Naive thymus-derived CD4-positive, alpha-beta T cell (primary cell): ENCODE data around the gene EFL1. TPM values are rescaled to one million over a fixed set of nuclear protein-coding genes. Genes with fewer than 3 reads are reported as not detected.
A peak's percentile ranks its signal among the peaks of the same experiment; 100 is the strongest.
"Not testable (repeated sequence)": the region's sequence is repeated elsewhere in the genome, so short reads cannot be mapped to it uniquely, and the experiment has no call there.

ENCODE experiments used
- ATAC-seq: fragments of 150-1000 bp; cut with Tn5 transposase; 2 replicates; pipeline ENCODE4 v1.10.0; 2021; ENCODE audit warnings: mild to moderate bottlenecking, moderate library complexity
- CTCF ChIA-PET: fragments of 350-600 bp; sonication (Branson Sonifier 250); formaldehyde crosslinking; loops from one replicate; lab custom pipeline; 2021; ENCODE audit warnings: antibody characterized with exemption; lab: Charles Lee
- POLR2A ChIA-PET: fragments of 350-600 bp; sonication (Branson Sonifier 250); formaldehyde crosslinking; loops from one replicate; lab custom pipeline; 2021; ENCODE audit warnings: antibody characterized with exemption, inconsistent platforms; lab: Charles Lee
- DNase-seq, 9 donors: peaks; one replicate each; pipeline versions ENCODE4 v3.0.0 to v3.0.0-alpha.2; 2020 to 2022; ENCODE audit warnings: mixed read lengths in 1 of 9
- H3K27ac ChIP-seq: one replicate; pipeline ENCODE4 v1.7.0; 2013; ENCODE audit warnings: mild to moderate bottlenecking, low read depth, low read length, moderate library complexity
- H3K27me3 ChIP-seq, 2 donors: one replicate each; pipeline ENCODE4 v1.7.0; 2013; ENCODE audit warnings: low read length in 2 of 2, mild to moderate bottlenecking in 2 of 2, moderate library complexity in 2 of 2; ENCODE audit not compliant: control insufficient read depth in 2 of 2, insufficient read depth in 2 of 2
- H3K36me3 ChIP-seq, 3 experiments: 1 replicate in 2 of 3; 2 replicates in 1 of 3; pipeline ENCODE4 v1.7.0; 2013; ENCODE audit warnings: low read length in 3 of 3, mild to moderate bottlenecking in 3 of 3, moderate library complexity in 1 of 3; ENCODE audit not compliant: insufficient read depth in 3 of 3, control insufficient read depth in 2 of 3
- H3K4me1 ChIP-seq, 2 donors: one replicate each; pipeline ENCODE4 v1.7.0; 2013; ENCODE audit warnings: low read length in 2 of 2, mild to moderate bottlenecking in 2 of 2, moderate library complexity in 1 of 2; ENCODE audit not compliant: control insufficient read depth in 2 of 2, insufficient read depth in 2 of 2
- H3K4me3 ChIP-seq: 2 replicates; pipeline ENCODE4 v1.7.0; 2013; ENCODE audit warnings: mild to moderate bottlenecking, low read length
- H3K9me3 ChIP-seq, 3 experiments: 1 replicate in 2 of 3; 2 replicates in 1 of 3; pipeline ENCODE4 v1.7.0; 2013; ENCODE audit warnings: low read length in 3 of 3; ENCODE audit not compliant: control insufficient read depth in 2 of 3
- H3K27ac Mint-ChIP-seq, 9 donors: one replicate each; pipeline ENCODE4 v1.8.0; 2020 to 2022; ENCODE audit warnings: mixed read lengths in 9 of 9, mild to moderate bottlenecking in 8 of 9, moderate library complexity in 5 of 9, inconsistent platforms in 2 of 9
- H3K27me3 Mint-ChIP-seq, 5 donors: one replicate each; pipeline ENCODE4 v1.8.0; 2021 to 2022; ENCODE audit warnings: mixed read lengths in 5 of 5, mild to moderate bottlenecking in 1 of 5
- H3K36me3 Mint-ChIP-seq, 5 donors: one replicate each; pipeline ENCODE4 v1.8.0; 2020 to 2022; ENCODE audit warnings: mixed read lengths in 5 of 5, mild to moderate bottlenecking in 3 of 5, inconsistent platforms in 1 of 5
- H3K4me1 Mint-ChIP-seq, 7 donors: one replicate each; pipeline ENCODE4 v1.8.0; 2020 to 2022; ENCODE audit warnings: mixed read lengths in 7 of 7, mild to moderate bottlenecking in 3 of 7, inconsistent platforms in 1 of 7
- H3K4me3 Mint-ChIP-seq, 10 donors: one replicate each; pipeline ENCODE4 v1.8.0; 2020 to 2022; ENCODE audit warnings: mild to moderate bottlenecking in 10 of 10, mixed read lengths in 10 of 10, moderate library complexity in 6 of 10, inconsistent platforms in 2 of 10
- H3K9me3 Mint-ChIP-seq, 11 donors: one replicate each; pipeline ENCODE4 v1.8.0; 2020 to 2022; ENCODE audit warnings: mixed read lengths in 11 of 11, mild to moderate bottlenecking in 4 of 11, inconsistent platforms in 1 of 11, moderate library complexity in 1 of 11
- intact Hi-C, 2 donors: fragments of 100-400 bp; cut with micrococcal nuclease; formaldehyde crosslinking; loops; one replicate each; pipeline ENCODE4 v1.15.1; 2023
- polyA plus RNA-seq, 2 donors: library from polyadenylated mRNA; unstranded; fragments of 300-500 nt; fragmentation: Illumina TruSeq; gene quantifications; one replicate each; pipeline ENCODE4 v1.2.3, GENCODE V29; 2021
- total RNA-seq, 6 experiments: library from RNA in 5 of 6; stranded (reverse) in 5 of 6; gene quantifications; 1 replicate in 5 of 6; 2 replicates in 1 of 6; pipeline ENCODE4 v1.2.3 and lab custom pipeline; 2021 to 2026

EFL1 gene
- total and polyA plus RNA-seq, 7 experiments from 2014 or later = 9.9 to 27.5 (median 16.6) TPM

DNA sequence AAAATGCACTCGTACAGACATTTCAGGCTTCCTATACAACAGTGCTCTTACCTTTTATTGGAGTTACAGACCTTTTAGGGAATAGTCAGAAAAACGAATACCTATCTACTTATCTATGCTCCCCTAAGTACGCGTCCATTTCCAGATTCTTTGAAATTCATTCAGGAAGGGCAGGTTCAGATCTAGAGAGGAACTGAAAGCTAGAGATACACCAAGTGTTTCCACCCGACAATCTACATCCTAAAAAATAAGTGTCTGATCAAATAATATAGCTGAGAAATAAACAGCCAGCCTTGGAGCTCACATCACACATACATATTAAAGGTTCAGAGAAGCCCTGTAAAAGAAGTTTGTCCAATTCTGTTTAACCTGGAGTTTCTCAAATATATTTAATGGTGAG lies 18.9 kb downstream of the EFL1 start:
- POLR2A ChIA-PET = not testable (repeated sequence)

DNA sequence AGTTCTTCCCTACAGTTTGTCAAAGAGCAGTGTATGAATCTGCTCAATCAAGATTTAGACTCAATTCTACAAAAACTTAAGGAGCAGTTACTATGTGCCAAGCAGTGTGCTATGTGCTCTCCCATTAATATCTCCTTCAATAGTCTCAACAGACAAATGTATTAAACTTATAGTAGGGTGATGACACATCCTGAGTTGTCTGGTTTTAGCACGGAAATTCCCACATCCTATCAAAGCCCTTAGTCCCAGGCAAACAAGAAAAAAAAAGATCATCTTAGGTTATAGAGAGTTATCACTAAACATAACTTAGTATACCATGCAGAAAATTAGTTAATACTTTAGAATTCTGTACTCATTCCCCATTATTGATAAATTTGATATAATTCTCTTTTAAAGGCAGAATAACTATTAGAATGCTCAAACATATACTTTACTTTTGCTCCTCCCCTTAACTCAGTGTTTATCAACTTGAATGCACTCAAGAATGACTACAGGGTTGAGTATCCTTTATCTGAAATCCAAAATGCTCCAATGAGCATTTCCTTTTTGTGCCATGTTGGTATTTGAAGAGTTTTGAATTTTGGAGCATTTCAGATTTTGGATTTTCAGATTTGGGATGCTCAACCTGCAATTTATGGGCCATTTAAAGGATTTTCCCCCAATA lies 20.6 kb downstream of the EFL1 start:
- H3K27me3 ChIP-seq, CTCF ChIA-PET, intact Hi-C loops, POLR2A ChIA-PET, DNase-seq, H3K9me3 Mint-ChIP-seq, H3K9me3 ChIP-seq, H3K4me1 ChIP-seq, H3K27ac Mint-ChIP-seq, H3K4me3 ChIP-seq, H3K27me3 Mint-ChIP-seq, H3K27ac ChIP-seq, ATAC-seq: not testable (repeated sequence)
- Mint-ChIP-seq H3K4me1 (peaks cover 5 to 22% (median 11%) of the 10 kb centered on the region in 7 donors), H3K36me3 (peaks cover 24 to 58% (median 34%) of the 10 kb centered on the region in 5 donors), H3K4me3 (peak overlapping the region in 1 of 10 donors; percentile 27)
- H3K36me3 ChIP-seq = peaks cover 0 to 24% (median 4%) of the 10 kb centered on the region in 3 experiments

More for the DNA sequence above, 18.9 kb downstream of the EFL1 start:
- ATAC-seq, CTCF ChIA-PET, H3K4me3 ChIP-seq, H3K9me3 ChIP-seq, H3K4me1 ChIP-seq, DNase-seq, H3K9me3 Mint-ChIP-seq, H3K27me3 Mint-ChIP-seq, H3K27ac ChIP-seq, intact Hi-C loops, H3K4me3 Mint-ChIP-seq, H3K27ac Mint-ChIP-seq, H3K27me3 ChIP-seq: not testable (repeated sequence)
- H3K4me1 Mint-ChIP-seq = peaks cover 6 to 23% (median 11%) of the 10 kb centered on the region in 7 donors
- H3K36me3 ChIP-seq = peaks cover 0 to 21% (median 4%) of the 10 kb centered on the region in 3 experiments
- peaks cover 24 to 57% (median 30%) of the 10 kb centered on the region in 5 donors for H3K36me3 Mint-ChIP-seq

DNA sequence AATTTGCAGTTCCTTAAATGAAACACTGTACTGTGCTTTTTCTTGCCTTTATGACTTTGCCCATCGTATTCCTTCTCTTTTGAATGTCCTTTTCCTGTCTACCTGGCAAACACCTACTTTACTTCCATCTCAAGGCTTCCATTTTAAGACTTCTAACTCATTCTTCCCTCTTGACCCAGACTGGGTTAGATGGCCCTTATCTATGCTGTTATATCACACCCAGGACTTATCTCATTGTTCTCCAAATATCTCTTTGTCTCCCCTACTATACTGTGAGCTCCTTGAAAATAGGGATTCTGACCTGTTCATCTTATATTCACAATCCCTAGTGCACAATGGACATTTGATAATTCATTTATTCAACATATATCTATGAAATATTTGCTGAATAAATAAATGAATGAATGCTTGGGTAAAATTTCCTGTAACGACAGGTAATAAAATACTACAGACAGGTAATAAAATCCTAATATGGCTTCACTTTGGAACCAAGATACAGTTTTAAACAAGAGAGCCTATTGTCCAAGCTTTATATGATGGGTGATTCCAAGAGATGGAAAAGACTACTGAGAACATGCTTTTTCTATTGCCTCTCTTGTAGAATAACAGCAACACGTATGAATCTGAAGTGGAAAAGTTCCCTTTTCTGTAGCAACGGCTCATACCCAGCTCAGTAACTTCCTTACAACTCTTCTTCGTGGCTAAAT lies 22.7 kb downstream of the EFL1 start:
- ChIA-PET CTCF (no interaction called here), POLR2A (no interaction called here)
- intact Hi-C loops = no loop called here
- Mint-ChIP-seq H3K27me3 (no peaks in the 10 kb centered on the region), H3K27ac (peak overlapping the region in 2 of 9 donors; percentile 7 to 44), H3K4me3 (no peak overlapping the region), H3K9me3 (no peaks in the 10 kb centered on the region), H3K4me1 (peaks cover 0 to 10% (median 5%) of the 10 kb centered on the region in 7 donors), H3K36me3 (peaks cover 16 to 55% (median 32%) of the 10 kb centered on the region in 5 donors)
- Histone ChIP-seq H3K27me3 (no peaks in the 10 kb centered on the region), H3K4me1 (no peaks in the 10 kb centered on the region), H3K4me3 (no peak overlapping the region), H3K27ac (no peak overlapping the region), H3K36me3 (peaks cover 0 to 24% (median 4%) of the 10 kb centered on the region in 3 experiments), H3K9me3 (no peaks in the 10 kb centered on the region)
- no peak for ATAC-seq
- DNase-seq = no peak

DNA sequence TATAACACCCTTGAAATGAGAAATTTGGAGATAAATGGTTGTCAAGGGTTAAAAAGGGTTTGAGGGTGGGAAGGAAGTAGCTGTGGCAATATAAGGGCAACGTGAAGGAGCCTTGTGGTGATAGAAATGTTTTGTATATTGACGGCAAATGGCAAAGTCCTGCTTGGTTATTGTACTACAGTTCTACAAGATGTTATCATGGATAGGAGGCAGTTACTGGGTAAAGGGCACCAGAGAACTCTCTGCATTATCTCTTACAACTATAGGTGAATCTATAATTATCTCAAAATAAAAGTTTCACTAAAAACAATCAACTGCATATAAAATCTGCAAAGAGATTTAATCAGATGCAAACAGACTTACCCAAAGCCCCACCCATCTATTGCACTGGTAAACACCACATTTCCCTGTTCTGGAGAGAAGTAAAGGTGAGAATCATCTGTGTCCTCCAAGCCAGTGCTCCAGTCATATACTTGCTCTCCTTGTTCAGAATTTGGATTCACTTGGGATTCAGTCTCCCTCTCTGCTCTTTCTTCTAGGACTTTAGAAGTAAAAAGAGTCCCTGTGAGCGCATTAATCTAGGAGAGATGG lies 24.5 kb downstream of the EFL1 start:
- H3K4me1 Mint-ChIP-seq, H3K27ac ChIP-seq, H3K27me3 ChIP-seq, H3K27me3 Mint-ChIP-seq, H3K4me3 Mint-ChIP-seq, H3K9me3 ChIP-seq, POLR2A ChIA-PET, ATAC-seq, DNase-seq, CTCF ChIA-PET, H3K4me3 ChIP-seq, H3K4me1 ChIP-seq, H3K9me3 Mint-ChIP-seq, intact Hi-C loops, H3K27ac Mint-ChIP-seq: not testable (repeated sequence)
- peaks cover 0 to 24% (median 4%) of the 10 kb centered on the region in 3 experiments for H3K36me3 ChIP-seq
- H3K36me3 Mint-ChIP-seq = peaks cover 9 to 49% (median 31%) of the 10 kb centered on the region in 5 donors

DNA sequence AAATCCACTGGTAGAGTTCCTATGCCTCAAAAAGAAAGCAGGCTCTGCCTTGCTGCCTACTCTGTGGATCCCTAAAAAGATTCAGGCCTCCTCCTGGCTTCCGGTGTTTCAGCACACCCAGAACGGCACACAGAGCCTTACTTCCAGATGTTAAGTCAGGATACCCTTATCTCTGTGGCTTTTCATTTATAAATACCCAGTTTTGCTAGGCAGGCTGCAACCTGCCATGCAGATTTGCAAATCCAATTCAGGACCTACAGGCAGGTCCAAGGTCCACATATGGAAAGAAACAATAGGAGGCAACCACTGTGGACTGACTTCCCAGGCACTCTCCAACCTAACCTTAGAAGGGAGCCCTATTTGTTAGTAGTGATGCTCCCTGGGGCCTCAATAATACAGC lies 30.7 kb downstream of the EFL1 start:
- Histone ChIP-seq H3K9me3 (no peaks in the 10 kb centered on the region), H3K27ac (no peak overlapping the region), H3K27me3 (no peaks in the 10 kb centered on the region), H3K4me3 (no peak overlapping the region), H3K36me3 (peaks cover 0 to 23% (median 5%) of the 10 kb centered on the region in 3 experiments), H3K4me1 (no peaks in the 10 kb centered on the region)
- Mint-ChIP-seq H3K27ac (no peak overlapping the region), H3K27me3 (no peaks in the 10 kb centered on the region), H3K36me3 (peaks cover 9 to 43% (median 21%) of the 10 kb centered on the region in 5 donors), H3K4me1 (peaks cover 0 to 8% (median 0%) of the 10 kb centered on the region in 7 donors), H3K4me3 (no peak overlapping the region), H3K9me3 (no peaks in the 10 kb centered on the region)
- CTCF ChIA-PET = no interaction called here
- POLR2A ChIA-PET = no interaction called here
- DNase-seq (no peak), ATAC-seq (no peak)
- intact Hi-C loops = no loop called here

DNA sequence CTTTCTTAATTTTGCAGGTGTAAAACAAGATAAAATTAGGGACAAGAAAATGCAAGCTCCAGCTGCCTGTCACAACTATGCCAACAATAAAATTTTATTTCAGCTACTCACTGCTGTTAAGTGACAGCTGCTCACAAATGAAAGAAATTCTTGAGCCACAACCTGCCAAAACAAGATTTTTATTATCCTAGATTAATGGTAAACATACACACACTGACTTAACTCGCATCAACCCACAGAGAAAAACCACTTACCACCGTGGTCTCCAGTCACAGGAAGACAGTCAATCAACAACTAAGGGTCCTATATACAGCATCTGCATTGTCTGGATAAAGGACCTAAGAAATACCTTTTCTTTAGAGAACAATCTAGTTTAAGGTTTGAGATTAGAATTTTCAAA lies 31.3 kb downstream of the EFL1 start:
- Histone ChIP-seq H3K27me3 (no peaks in the 10 kb centered on the region), H3K4me1 (no peaks in the 10 kb centered on the region), H3K27ac (no peak overlapping the region), H3K36me3 (peaks cover 0 to 27% (median 11%) of the 10 kb centered on the region in 3 experiments), H3K4me3 (no peak overlapping the region), H3K9me3 (no peaks in the 10 kb centered on the region)
- no peak for ATAC-seq
- Mint-ChIP-seq H3K4me1 (peaks cover 0 to 8% (median 3%) of the 10 kb centered on the region in 7 donors), H3K36me3 (peaks cover 15 to 45% (median 27%) of the 10 kb centered on the region in 5 donors), H3K27me3 (no peaks in the 10 kb centered on the region), H3K9me3 (no peaks in the 10 kb centered on the region), H3K27ac (no peak overlapping the region), H3K4me3 (no peak overlapping the region)
- no peak for DNase-seq
- CTCF ChIA-PET = no interaction called here
- POLR2A ChIA-PET = no interaction called here
- intact Hi-C loops = no loop called here
